ENCODE results near the gene ARMC3.

Gene ARMC3

GRCh38 chr10:22992621-22993020, 64.8 kb downstream of the ARMC3 start:
- DNase-seq: no peak

- no peak for DNase-seq
Measured at GRCh38 chr10:22993314-22993713, 65.5 kb downstream of the ARMC3 start.

DNA sequence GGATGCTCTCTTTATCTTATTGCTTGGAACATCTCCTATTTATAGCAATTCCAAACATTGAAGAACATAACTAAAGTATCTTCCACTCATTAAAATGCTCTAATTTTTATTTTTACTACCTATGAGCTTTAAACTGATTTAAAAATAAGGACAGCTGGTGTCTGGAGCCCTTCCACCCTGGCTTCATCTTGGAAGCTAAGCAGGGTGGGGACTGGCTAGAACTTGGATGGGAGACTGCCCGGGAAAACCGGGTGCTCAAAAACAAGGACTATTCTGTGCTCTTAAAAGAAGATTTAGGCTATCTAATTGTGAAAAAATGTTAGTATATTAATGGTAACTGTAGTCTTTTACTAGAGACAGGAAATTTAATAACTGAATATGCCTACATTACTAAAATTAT, 69.2 kb downstream of the ARMC3 start:
- peak in 1 of 2 donors; percentile 7 for DNase-seq

- no peak for DNase-seq
Measured at GRCh38 chr10:22998091-22998490, 70.2 kb downstream of the ARMC3 start.

DNA sequence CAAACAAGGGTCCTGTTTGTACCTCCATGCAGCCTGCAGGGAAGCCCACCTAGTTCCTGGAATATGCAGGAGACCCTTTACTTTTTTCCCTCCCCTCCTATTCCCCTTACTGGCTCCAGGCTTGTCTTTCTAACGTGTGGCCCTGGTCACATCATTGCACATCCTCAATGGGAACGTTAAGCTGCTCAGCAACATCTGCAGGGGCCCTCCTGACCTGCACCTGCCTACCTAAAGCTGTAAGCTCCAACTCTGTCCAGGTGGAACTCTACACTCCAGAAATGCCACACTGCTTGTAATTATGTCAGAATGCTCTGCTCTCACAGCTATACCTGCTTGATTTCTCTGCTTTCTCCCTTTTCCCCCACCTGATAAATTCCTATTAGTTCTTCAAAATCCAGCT, 72.1 kb downstream of the ARMC3 start:
- DNase-seq: no peak

- no peak for DNase-seq
Measured at GRCh38 chr10:23001901-23002516, 74.2 kb downstream of the ARMC3 start.

GRCh38 chr10:23005150-23005549, 77.3 kb downstream of the ARMC3 start:
- DNase-seq: no peak

DNA sequence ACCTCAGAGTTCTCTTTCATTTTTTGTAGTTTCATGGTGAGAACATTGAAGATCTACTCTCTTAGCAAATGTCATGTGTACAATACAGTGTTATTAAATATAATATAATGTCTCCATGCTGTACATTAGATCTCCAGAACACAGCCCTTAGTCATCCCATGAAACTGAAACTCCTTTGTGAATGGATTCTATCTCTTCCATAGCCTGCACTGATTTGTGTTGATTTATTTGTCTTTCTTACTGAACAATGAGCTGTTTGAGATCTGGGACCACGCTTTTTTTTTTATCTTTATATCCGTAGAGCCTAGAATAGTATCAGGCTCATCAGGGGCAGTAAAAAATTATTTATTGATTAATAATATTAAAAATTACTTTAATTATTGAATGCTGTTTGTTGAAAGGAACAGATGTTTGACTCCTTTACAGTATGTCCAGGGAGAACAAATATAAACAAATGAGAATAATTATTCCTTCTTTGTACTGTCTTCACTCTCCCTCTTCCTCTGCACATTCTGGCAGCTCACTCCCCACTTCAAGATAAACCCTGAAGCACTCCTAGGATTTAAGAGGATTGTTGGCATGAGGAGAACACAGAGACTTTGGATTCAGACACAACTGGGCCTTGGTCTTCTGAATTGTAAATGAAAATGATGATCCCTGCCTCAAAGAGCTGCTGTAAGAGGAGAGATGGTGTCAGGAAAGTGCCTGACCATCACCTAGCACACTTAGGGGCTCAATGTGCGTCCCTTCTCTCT, 85.9 kb downstream of the ARMC3 start:
- no peak for DNase-seq

GRCh38 chr10:23015021-23015707, 87.3 kb downstream of the ARMC3 start:
- DNase-seq: no peak

GRCh38 chr10:23016636-23017035, 88.8 kb downstream of the ARMC3 start:
- no peak for DNase-seq

DNA sequence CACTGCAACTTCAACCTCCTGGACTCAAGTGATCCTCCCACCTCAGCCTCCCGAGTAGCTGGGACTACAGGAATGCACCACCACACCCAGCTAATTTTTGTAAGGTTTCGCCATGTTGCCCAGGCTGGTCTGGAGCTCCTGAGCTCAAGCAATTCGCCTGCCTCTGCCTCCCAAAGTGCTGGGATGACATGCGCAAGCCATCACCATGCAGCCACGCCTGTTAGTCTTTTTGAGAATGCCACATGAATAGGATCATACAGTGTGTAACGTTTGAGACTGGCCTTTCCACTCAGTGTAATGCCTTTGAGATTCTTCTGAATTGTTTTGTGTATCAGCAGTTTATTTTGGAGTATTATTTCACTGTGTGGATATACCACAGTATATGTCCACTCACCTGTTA, 91.8 kb downstream of the ARMC3 start:
- no peak for DNase-seq

DNA sequence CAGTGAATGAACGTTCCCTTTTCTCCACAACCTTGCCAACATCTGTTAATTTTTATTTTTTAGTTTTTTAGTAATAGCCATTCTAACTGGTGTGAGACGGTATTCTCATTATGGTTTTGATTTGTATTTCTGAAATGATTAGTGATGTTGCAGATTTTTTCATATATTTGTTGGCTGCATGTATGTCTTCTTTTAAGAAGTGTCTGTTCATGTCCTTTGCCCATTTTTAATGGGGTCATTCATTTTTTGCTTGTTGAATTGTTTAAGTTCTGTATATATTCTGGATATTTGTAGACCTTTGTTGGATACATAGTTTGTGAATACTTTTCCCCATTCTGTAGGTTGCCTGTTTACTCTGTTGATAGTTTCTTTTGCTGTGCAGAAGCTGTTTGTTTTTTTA, 93.6 kb downstream of the ARMC3 start:
- DNase-seq: no peak

DNA sequence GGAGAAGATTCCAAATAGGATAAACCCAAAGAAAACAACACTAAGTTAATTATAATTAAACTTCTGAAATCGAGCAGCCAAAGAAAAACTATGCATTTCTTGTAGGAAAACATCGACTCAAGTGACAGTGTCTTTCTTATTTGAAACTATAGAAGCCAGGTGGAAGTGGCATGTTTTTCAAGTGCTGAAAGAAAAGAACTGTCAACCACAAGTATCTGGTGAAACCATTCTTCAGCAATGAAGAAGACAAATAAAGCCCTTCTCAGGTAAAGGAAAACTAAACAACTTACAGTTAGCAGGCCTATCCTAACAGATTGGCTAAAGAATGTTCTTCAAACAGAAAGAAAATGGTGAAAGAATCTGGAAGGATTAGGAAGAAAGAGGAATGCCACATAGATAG, 96.1 kb downstream of the ARMC3 start:
- no peak for DNase-seq

DNA sequence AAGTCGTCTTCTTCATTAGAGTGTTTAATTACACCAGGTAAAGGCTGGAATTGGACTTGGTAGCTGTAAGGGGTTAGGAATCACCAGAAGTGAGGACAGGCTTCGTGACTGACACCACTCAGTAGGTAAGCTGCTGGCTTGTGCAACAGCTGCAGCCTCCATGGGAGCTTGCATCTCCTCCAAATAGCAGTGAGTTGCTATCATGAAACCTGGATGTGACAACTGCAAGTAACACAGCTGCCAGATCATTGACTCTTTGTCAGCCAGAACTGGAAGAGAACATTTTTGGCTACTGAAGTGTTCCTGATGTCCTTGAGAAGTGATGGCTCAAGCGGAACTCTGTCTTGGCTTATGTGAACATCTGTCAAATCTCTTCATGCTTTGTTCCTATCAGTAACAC, 103.5 kb downstream of the ARMC3 start:
- no peak for DNase-seq

- DNase-seq: no peak
Measured at GRCh38 chr10:23034790-23035189, 106.9 kb downstream of the ARMC3 start.

GRCh38 chr10:23035569-23035968, 107.7 kb downstream of the ARMC3 start:
- DNase-seq: no peak

GRCh38 chr10:23037152-23037551, 109.3 kb downstream of the ARMC3 start:
- no peak for DNase-seq

DNA sequence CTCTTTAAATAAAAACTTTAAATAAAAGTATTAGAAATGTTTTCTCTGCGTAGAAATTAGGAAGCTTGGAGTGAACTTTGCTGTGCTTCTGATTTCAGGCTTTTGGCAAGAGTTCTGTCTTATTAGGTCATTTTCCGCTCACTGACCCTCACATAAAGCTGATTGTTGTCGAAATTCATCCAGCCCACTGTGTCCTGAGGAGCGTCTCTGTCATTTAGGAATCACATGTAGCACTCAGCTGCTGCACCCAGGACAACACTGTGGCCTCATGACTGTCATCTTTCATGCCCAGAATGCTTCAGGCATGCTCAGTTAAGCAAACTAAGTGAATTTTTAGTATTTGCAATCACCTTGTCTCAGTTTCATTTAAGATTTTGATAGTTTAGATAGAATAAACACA, 109.7 kb downstream of the ARMC3 start:
- no peak for DNase-seq

DNA sequence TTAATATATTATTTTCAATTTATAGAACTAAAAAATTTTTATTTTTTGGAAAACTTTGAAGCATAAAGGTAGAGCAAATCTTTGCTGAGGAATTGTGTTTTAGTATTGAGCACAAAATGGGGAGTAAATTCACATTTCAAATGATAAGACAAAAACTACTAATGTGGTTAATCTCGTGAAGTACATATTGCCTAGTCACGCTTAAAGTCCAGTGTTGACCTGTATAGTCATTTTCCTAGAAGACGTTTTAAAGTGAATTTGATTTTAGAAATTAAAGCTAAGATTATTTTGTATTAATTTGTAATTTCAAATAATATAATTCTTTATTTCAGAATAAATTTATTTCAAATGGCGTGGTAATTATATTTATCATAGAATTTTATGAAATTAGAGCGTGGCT, 110.3 kb downstream of the ARMC3 start:
- DNase-seq: no peak

DNA sequence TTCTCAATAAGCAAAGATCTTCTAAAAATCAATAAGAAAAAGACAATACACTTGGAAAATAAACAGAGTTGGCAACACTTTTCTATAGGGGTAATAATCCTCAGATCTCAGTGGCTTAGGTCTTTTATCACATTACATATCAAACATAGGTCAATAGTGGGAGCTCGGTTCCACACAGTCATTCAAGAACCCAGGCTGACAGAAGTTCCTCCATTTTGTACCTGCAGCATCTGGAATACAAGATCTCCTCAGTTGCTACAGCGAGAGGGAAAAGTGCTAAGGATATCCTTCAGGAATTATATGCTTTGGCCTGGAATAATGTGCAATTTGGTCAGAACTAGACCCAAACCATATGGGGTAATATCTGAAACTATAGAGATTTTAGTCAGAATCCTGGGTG, 112.1 kb downstream of the ARMC3 start:
- no peak for DNase-seq

DNA sequence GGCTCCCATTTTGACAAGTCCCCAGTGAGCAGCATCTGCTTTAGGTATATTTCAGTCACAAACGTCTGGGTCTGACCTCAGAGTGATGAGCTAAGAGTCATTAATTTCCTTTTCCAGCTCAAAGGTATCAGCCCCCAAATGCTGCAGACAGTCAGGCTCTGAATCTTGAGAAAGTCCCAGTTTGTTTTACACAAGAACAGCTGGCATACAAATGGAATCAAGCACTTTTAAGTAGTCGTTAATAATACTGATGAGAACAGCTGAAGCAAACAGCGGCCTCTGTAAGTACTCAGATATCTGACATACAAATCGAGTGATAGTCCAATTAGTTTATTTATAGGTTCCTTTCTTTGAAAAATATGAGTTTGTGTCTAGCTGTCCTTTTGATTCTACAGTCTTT, 118.2 kb downstream of the ARMC3 start:
- no peak for DNase-seq

- no peak for DNase-seq
Measured at GRCh38 chr10:23047201-23048050, 119.6 kb downstream of the ARMC3 start.

GRCh38 chr10:23048191-23048590, 120.3 kb downstream of the ARMC3 start:
- DNase-seq: no peak
